ENCODE results near the gene SH2D7.

- TF ChIP-seq, protein P1, sequence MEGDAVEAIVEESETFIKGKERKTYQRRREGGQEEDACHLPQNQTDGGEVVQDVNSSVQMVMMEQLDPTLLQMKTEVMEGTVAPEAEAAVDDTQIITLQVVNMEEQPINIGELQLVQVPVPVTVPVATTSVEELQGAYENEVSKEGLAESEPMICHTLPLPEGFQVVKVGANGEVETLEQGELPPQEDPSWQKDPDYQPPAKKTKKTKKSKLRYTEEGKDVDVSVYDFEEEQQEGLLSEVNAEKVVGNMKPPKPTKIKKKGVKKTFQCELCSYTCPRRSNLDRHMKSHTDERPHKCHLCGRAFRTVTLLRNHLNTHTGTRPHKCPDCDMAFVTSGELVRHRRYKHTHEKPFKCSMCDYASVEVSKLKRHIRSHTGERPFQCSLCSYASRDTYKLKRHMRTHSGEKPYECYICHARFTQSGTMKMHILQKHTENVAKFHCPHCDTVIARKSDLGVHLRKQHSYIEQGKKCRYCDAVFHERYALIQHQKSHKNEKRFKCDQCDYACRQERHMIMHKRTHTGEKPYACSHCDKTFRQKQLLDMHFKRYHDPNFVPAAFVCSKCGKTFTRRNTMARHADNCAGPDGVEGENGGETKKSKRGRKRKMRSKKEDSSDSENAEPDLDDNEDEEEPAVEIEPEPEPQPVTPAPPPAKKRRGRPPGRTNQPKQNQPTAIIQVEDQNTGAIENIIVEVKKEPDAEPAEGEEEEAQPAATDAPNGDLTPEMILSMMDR (IDR thresholded peaks at IDR 0.05): no peak
- no peak for TF ChIP-seq POLR2AphosphoS5 (IDR thresholded peaks at IDR 0.05; ENCODE audit: low read depth, low read length)
Measured at GRCh38 chr15:78059110-78059839, 33.1 kb upstream of the SH2D7 start.

Measured in Panc1 (cell line).